Measurements from ENCODE around the gene AURKB. TPM values are rescaled to one million over a fixed set of nuclear protein-coding genes. Genes with fewer than 3 reads are reported as not detected.
"Not testable (repeated sequence)": the region's sequence is repeated elsewhere in the genome, so short reads cannot be mapped to it uniquely, and the experiment has no call there.

Gene AURKB
- total RNA-seq, 1 donor from 2014 or later: 1.2 TPM

DNA sequence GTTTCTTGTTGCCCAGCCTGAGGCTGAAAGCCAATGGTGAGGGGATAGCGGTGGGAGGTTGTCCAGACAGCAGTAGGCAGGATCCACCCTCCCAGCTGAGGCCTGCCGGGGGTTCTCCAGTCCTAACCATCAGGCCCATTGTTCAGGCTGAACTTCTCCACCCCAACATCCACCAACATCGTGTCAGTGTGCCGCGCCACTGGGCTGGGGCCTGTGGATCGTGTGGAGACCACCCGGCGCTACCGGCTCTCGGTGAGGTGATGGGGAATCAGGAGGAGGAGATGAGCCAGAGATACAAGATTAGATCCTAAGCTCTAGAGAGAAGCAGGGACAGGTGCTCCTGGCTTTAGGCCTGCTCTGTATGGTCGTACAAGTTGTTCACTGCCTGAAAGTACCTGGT, 44.5 kb upstream of the AURKB start:
- H3K4me1 ChIP-seq: peaks cover 3% of the 10 kb centered on the region

DNA sequence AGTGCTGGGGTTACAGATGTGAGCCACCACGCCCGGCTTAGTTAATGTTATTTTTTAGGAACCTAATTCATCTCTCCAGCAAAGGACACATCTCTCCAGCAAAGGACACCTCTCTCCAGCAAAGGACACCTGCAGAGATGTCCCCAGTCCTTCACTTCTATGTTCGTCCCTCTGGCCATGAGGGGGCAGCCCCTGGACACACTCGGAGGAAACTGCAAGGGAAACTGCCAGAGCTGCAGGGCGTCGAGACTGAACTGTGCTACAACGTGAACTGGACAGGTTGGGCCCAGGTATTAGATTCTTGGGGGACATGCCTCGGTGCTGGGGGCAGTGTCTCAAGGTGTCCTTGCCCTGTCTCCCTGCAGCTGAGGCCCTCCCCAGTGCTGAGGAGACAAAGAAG, 43.4 kb upstream of the AURKB start:
- Histone ChIP-seq H3K4me3 (no peak overlapping the region), H3K9me3 (replicated peaks) (no peaks in the 10 kb centered on the region), H3K4me1 (peaks cover 12% of the 10 kb centered on the region), H3K27me3 (ENCODE audit: low read depth) (no peaks in the 10 kb centered on the region), H3K36me3 (peaks cover 46% of the 10 kb centered on the region), H3K27ac (replicated peaks) (no peak overlapping the region)
- DNase-seq: no peak
- TF ChIP-seq, protein P1, sequence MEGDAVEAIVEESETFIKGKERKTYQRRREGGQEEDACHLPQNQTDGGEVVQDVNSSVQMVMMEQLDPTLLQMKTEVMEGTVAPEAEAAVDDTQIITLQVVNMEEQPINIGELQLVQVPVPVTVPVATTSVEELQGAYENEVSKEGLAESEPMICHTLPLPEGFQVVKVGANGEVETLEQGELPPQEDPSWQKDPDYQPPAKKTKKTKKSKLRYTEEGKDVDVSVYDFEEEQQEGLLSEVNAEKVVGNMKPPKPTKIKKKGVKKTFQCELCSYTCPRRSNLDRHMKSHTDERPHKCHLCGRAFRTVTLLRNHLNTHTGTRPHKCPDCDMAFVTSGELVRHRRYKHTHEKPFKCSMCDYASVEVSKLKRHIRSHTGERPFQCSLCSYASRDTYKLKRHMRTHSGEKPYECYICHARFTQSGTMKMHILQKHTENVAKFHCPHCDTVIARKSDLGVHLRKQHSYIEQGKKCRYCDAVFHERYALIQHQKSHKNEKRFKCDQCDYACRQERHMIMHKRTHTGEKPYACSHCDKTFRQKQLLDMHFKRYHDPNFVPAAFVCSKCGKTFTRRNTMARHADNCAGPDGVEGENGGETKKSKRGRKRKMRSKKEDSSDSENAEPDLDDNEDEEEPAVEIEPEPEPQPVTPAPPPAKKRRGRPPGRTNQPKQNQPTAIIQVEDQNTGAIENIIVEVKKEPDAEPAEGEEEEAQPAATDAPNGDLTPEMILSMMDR (IDR thresholded peaks at IDR 0.05; ENCODE audit: borderline replicate concordance): peak; percentile 38
- intact Hi-C loops (cut with micrococcal nuclease): loop anchor here (5.0 kb wide), 1 partner anchor 44 kb away; the partner anchor contains the start of gene SLC25A35

More for the DNA sequence above, 44.5 kb upstream of the AURKB start:
- Histone ChIP-seq H3K27me3 (ENCODE audit: low read depth) (no peaks in the 10 kb centered on the region), H3K9me3 (replicated peaks) (no peaks in the 10 kb centered on the region), H3K27ac (replicated peaks) (no peak overlapping the region), H3K4me3 (no peak overlapping the region), H3K36me3 (peaks cover 55% of the 10 kb centered on the region)
- intact Hi-C loops (cut with micrococcal nuclease): loop anchor here (5.0 kb wide), 1 partner anchor 42 kb away; the partner anchor contains the start of gene SLC25A35
- TF ChIP-seq, protein P1 (IDR thresholded peaks at IDR 0.05; ENCODE audit: borderline replicate concordance): no peak
- no peak for DNase-seq

DNA sequence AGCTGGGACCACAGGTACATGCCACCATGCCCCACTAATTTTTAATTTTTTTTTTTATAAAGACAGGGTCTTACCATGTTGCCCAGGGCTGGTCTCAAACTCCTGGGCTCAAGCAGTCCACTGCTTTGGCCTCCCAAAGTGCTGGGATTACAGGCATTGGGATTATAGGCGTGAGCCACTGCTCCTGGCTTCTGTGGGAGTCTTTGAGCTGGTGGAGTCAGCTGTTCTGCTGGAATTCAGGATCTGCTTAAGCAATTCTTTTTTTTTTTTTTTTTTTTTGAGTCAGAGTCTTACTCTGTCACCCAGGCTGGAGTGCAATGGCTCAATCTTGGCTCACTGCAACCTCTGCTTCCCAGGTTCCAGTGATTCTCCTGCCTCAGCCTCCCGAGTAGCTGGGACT, 41.0 kb upstream of the AURKB start:
- intact Hi-C loops (cut with micrococcal nuclease): loop anchor here (5.0 kb wide), 1 partner anchor 46 kb away; the partner anchor contains the start of gene SLC25A35

DNA sequence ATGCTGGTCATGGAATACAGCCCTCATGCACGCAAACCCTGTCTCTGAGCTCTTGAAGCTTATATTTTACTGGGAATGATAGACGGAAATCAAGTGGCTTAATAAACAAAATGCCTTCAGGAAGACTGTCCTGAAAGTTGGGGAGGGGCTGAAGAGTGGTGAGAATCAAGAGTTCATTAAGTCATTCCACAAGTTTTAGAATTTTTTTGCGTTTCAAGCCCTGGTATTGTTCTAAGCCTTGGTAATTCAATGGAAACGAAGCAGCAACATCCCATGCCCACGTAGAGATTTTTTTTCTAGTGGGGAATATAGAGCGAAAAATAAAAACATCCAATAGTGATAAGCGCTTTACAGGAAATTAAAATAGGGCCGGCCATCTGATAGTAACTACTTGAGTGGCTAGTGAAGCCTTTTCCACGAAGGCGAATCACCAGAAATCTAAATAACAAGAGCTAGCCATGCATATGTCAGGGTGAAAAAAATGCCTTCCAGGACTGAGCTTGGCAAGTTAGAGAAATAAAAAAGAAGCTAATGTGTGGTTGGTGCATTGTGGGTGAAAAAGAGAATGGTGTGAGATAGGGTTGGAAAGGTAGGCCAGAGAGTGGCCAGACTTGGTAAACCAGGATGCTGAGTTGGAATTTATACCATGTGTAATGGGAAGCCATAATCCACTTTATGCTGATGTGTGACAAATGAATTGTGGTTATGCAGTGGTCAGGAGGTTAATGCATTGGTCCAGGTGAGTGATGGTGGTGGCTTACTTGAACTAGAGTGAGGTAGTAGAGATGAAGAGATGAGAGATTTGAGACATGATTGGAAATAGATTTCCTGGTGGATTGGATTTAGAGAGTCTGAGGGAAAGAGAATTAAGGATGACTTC, 39.5 kb upstream of the AURKB start:
- intact Hi-C loops (cut with micrococcal nuclease): loop anchor here (5.0 kb wide), 1 partner anchor 47 kb away; the partner anchor contains the start of gene SLC25A35
- H3K27me3 ChIP-seq (ENCODE audit: low read depth): no peaks in the 10 kb centered on the region
- H3K4me3 ChIP-seq: peak overlapping the region; percentile 90
- H3K27ac ChIP-seq (replicated peaks): peak overlapping the region; percentile 97
- DNase-seq: no peak
- TF ChIP-seq, protein P1 (IDR thresholded peaks at IDR 0.05; ENCODE audit: borderline replicate concordance): no peak
- peaks cover 21% of the 10 kb centered on the region for H3K36me3 ChIP-seq
- H3K9me3 ChIP-seq (replicated peaks): no peaks in the 10 kb centered on the region
- peaks cover 37% of the 10 kb centered on the region for H3K4me1 ChIP-seq

More for the DNA sequence above, 41.0 kb upstream of the AURKB start:
- not testable (repeated sequence) for DNase-seq; H3K27me3 ChIP-seq (ENCODE audit: low read depth); H3K27ac ChIP-seq (replicated peaks); H3K4me3 ChIP-seq; H3K9me3 ChIP-seq (replicated peaks)
- Histone ChIP-seq H3K36me3 (peaks cover 26% of the 10 kb centered on the region), H3K4me1 (peaks cover 35% of the 10 kb centered on the region)

DNA sequence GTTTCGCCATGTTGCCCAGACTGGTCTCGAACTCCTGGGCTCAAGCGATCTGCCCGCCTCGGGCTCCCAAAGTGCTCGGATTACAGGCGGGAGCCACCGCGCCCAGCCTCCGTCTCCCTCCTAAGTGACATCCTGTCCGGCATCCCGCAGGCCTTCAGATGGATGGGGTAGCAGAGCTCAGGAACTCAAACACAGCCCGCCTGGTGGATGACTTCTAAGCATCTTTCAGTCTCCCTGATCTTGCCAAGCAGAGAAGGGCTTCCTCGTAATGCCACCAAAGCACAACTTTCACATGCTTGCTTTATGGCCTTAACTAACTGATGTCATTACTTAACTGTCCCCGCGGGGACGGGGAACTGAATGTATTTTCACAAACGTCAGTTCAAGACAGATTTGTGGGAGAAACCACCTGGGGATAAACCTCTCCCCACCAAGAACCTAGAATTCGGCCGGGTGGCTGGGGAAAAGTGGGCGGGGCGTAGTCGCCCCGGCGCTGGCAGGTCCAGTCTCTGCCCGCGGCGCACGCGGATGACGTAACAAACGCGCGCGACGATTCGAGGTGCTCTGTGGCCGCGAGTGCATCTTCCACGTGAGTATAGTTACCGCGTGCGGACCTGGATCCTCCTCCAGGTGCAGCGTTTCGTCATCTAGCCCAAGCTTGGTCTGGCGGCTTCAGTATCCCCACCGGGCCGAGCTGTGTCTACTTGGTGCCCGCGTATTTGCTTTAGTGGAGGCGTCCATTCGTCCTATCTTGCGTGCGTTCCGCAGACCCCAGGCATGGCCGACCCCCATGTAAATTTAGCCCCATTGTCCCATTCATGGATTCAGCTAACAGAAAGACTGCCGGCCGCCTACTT, 38.6 kb upstream of the AURKB start, which contains the start of gene PFAS:
Gene PFAS, plus strand, starts transcription at position 539 of the 857 bp plus-strand sequence. CDS start 4,649 bp downstream, outside the sequence.
- Histone ChIP-seq H3K27me3 (ENCODE audit: low read depth) (no peaks in the 10 kb centered on the region), H3K27ac (replicated peaks) (peak within 1 kb of the TSS; percentile 97), H3K36me3 (peaks cover 15% of the 10 kb centered on the region), H3K9me3 (replicated peaks) (no peaks in the 10 kb centered on the region), H3K4me1 (peaks cover 37% of the 10 kb centered on the region), H3K4me3 (peak within 1 kb of the TSS; percentile 90)
- intact Hi-C loops (cut with micrococcal nuclease): no loop called here
- TF ChIP-seq, protein P1 (IDR thresholded peaks at IDR 0.05; ENCODE audit: borderline replicate concordance): no peak
- DNase-seq: peak; percentile 97

Data from left ventricle myocardium inferior (tissue), 1 donor.